SK-N-SH treated with all-trans-retinoic acid at 6 μM for 48 hours (cell line): ENCODE results near the gene SNRNP25.

Experiments
- ATAC-seq: fragments of 200-7000 bp; cut with Tn5 transposase; 3 replicates; pipeline ENCODE4 v1.9.1; 2020; ENCODE audit warnings: mild to moderate bottlenecking, moderate library complexity
- ARNTL ChIP-seq: fragments of 450-650 bp; formaldehyde crosslinking; IDR thresholded peaks from 2 replicates; pipeline ENCODE4 v1.5.0; 2020; ENCODE audit warnings: low read depth, mild to moderate bottlenecking, moderate library complexity, borderline replicate concordance
- BACH2 ChIP-seq: fragments of 250-450 bp; sonication (Bioruptor Pico); IDR thresholded peaks from 2 replicates; pipeline ENCODE4 v1.9.0; 2021; ENCODE audit warnings: mild to moderate bottlenecking, borderline replicate concordance
- CSDC2 ChIP-seq: fragments of 250-450 bp; sonication (Bioruptor Pico); IDR thresholded peaks from 2 replicates; pipeline ENCODE4 v1.5.0; 2020; ENCODE audit warnings: mild to moderate bottlenecking, moderate library complexity
- GLIS3 ChIP-seq: fragments of 250-450 bp; sonication (Bioruptor Pico); IDR thresholded peaks from 2 replicates; pipeline ENCODE4 v1.5.0; 2020; ENCODE audit warnings: mild to moderate bottlenecking, moderate library complexity
- ISL1 ChIP-seq: fragments of 250-450 bp; sonication (Bioruptor Pico); IDR thresholded peaks from 2 replicates; pipeline ENCODE4 v2.1.2; 2022; ENCODE audit warnings: mild to moderate bottlenecking, moderate library complexity
- OSR1 ChIP-seq: fragments of 250-450 bp; sonication (Bioruptor Pico); IDR thresholded peaks from 2 replicates; pipeline ENCODE4 v1.8.0; 2022; ENCODE audit warnings: moderate library complexity, mild to moderate bottlenecking, inconsistent platforms
- PPARA ChIP-seq: fragments of 250-450 bp; sonication (Bioruptor Pico); IDR thresholded peaks from 2 replicates; pipeline ENCODE4 v1.5.0; 2020; ENCODE audit warnings: mild to moderate bottlenecking, borderline replicate concordance
- RARB ChIP-seq: fragments of 250-450 bp; sonication (Bioruptor Pico); IDR thresholded peaks from 2 replicates; pipeline ENCODE4 v1.8.0; 2021; ENCODE audit warnings: mild to moderate bottlenecking, moderate library complexity
- SNAI2 ChIP-seq: fragments of 250-450 bp; sonication (Bioruptor Pico); IDR thresholded peaks from 2 replicates; pipeline ENCODE4 v1.5.0; 2020; ENCODE audit warnings: mild to moderate bottlenecking, moderate library complexity
- TCF4 ChIP-seq: fragments of 250-450 bp; sonication (Bioruptor Pico); IDR thresholded peaks from 2 replicates; pipeline ENCODE4 v1.8.0; 2021; ENCODE audit warnings: mild to moderate bottlenecking, moderate library complexity, borderline replicate concordance
- TOX ChIP-seq: fragments of 250-450 bp; sonication (Bioruptor Pico); IDR thresholded peaks from 2 replicates; pipeline ENCODE4 v1.8.0; 2021; ENCODE audit warnings: mild to moderate bottlenecking, moderate library complexity, borderline replicate concordance
- ZC3H10 ChIP-seq: fragments of 250-450 bp; sonication (Bioruptor Pico); IDR thresholded peaks from 2 replicates; pipeline ENCODE4 v1.5.1; 2021; ENCODE audit warnings: mild to moderate bottlenecking, moderate library complexity
- ZFP30 ChIP-seq: fragments of 450-650 bp; formaldehyde crosslinking; IDR thresholded peaks from 2 replicates; pipeline ENCODE4 v1.5.0; 2022; ENCODE audit warnings: mild to moderate bottlenecking, moderate library complexity
- ZNF565 ChIP-seq: fragments of 450-650 bp; formaldehyde crosslinking; conservative IDR thresholded peaks from 2 replicates; pipeline ENCODE4 v1.5.0; 2020; ENCODE audit warnings: low read depth, mild to moderate bottlenecking, moderate library complexity
- ZNF70 ChIP-seq: fragments of 450-650 bp; formaldehyde crosslinking; IDR thresholded peaks from 2 replicates; pipeline ENCODE4 v1.5.0; 2020; ENCODE audit warnings: mild to moderate bottlenecking, moderate library complexity
- ZNF8 ChIP-seq: fragments of 450-650 bp; formaldehyde crosslinking; IDR thresholded peaks from 2 replicates; pipeline ENCODE4 v1.5.0; 2020; ENCODE audit warnings: mild to moderate bottlenecking, moderate library complexity
- TF ChIP-seq, protein P1 (sequence below): fragments of 250-450 bp; sonication (Bioruptor Pico); IDR thresholded peaks from 2 replicates; pipeline ENCODE4 v1.8.0; 2020; ENCODE audit warnings: mild to moderate bottlenecking, moderate library complexity, borderline replicate concordance
- TF ChIP-seq, protein P2 (sequence below): fragments of 250-450 bp; sonication (Bioruptor Pico); IDR thresholded peaks from 2 replicates; pipeline ENCODE4 v1.5.0; 2020; ENCODE audit warnings: mild to moderate bottlenecking, moderate library complexity
- TF ChIP-seq, protein P3 (sequence below): fragments of 250-450 bp; sonication (Bioruptor Pico); IDR thresholded peaks from 2 replicates; pipeline ENCODE4 v1.5.1; 2020; ENCODE audit warnings: low read depth, mild to moderate bottlenecking, moderate library complexity
- TF ChIP-seq, protein P4 (sequence below): fragments of 250-450 bp; sonication (Bioruptor Pico); IDR thresholded peaks from 2 replicates; pipeline ENCODE4 v1.5.1; 2021; ENCODE audit warnings: mild to moderate bottlenecking, moderate library complexity

SNRNP25 gene

DNA sequence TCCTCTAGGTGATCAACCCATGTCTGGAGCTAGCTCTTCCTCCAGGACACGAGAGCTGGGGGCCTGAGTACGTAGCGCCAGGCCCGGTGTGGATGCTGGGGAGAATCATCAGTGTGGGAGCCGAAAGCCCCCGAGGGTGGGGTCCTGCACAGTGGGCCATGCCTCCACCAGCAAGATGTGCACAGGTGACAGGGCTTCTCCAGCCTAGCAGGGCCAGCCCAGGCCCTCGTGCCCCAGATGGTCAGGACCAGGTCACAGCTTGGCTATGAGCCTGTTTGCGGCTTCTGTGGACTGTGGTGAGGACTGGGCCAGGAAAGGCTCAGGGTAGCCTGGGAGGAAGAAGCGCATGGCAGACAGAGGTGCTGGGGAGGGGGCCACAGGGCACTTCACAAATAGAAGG lies 32.2 kb downstream of the SNRNP25 start:
- no peak for ATAC-seq
- TF ChIP-seq, protein P1, sequence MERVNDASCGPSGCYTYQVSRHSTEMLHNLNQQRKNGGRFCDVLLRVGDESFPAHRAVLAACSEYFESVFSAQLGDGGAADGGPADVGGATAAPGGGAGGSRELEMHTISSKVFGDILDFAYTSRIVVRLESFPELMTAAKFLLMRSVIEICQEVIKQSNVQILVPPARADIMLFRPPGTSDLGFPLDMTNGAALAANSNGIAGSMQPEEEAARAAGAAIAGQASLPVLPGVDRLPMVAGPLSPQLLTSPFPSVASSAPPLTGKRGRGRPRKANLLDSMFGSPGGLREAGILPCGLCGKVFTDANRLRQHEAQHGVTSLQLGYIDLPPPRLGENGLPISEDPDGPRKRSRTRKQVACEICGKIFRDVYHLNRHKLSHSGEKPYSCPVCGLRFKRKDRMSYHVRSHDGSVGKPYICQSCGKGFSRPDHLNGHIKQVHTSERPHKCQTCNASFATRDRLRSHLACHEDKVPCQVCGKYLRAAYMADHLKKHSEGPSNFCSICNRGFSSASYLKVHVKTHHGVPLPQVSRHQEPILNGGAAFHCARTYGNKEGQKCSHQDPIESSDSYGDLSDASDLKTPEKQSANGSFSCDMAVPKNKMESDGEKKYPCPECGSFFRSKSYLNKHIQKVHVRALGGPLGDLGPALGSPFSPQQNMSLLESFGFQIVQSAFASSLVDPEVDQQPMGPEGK (CRISPR knock-in tag), result no peak
- TF ChIP-seq SNAI2 (CRISPR knock-in tag) (no peak), ZNF565 (CRISPR knock-in tag) (no peak), RARB (CRISPR knock-in tag) (no peak), PPARA (CRISPR knock-in tag) (no peak), GLIS3 (CRISPR knock-in tag) (no peak), ZC3H10 (CRISPR knock-in tag) (no peak), ARNTL (CRISPR knock-in tag) (no peak), ISL1 (no peak), TCF4 (no peak)

DNA sequence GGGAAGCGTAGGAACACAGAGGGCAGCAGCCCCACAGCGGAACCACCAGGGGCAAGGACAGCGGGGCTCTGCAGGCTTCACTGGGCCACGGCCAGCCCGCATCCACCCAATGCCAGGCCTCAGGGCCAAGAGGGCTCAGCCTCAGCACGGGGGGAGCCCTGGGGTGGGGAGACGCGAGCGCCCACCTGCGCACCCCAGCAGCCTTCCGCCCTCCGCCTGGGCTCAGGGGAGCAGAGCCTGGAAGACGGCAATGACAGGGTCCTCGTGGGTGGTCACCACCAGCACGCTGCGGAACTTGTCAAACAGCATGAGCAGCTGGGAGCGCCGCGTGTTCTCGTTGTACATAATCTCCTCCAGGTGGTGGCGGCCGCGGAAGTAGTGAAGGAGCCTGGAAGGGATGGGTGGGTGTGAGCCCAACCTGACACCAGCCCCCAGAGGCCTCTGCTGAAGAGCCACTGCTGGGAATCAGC lies 32.9 kb downstream of the SNRNP25 start:
- ATAC-seq, result no peak
- TF ChIP-seq BACH2 (CRISPR knock-in tag), result no peak
- no peak for TF ChIP-seq ZNF8 (CRISPR knock-in tag)

DNA sequence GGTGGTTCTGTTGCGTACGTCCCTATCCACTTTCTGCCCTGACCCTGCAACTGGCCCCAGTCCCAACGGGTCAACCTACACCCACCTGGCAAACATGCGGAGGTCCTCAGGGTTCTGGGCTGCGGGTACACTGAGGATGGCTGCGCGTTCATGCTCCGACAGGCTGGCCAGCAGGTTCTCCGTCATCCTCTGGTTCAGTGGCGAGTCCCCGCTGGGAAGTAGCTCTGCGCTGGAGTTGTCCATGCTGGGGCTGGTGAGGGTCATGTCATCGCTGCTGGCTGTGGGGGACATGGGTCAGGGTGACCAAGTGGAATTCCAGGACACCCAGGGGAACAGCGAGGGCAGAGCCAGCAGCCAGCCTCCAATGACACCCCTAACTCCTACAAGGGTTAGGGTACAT lies 35.0 kb downstream of the SNRNP25 start:
- no peak for ATAC-seq
- TF ChIP-seq PPARA (CRISPR knock-in tag) (no peak), GLIS3 (CRISPR knock-in tag) (no peak), BACH2 (CRISPR knock-in tag) (no peak), SNAI2 (CRISPR knock-in tag) (no peak), ZNF70 (CRISPR knock-in tag) (no peak), OSR1 (CRISPR knock-in tag) (no peak), TCF4 (no peak), CSDC2 (CRISPR knock-in tag) (no peak), ZFP30 (CRISPR knock-in tag) (no peak), ZC3H10 (CRISPR knock-in tag) (no peak), TOX (no peak), ZNF8 (CRISPR knock-in tag) (no peak)
- TF ChIP-seq, protein P1 (CRISPR knock-in tag), result no peak
- TF ChIP-seq, protein P2, sequence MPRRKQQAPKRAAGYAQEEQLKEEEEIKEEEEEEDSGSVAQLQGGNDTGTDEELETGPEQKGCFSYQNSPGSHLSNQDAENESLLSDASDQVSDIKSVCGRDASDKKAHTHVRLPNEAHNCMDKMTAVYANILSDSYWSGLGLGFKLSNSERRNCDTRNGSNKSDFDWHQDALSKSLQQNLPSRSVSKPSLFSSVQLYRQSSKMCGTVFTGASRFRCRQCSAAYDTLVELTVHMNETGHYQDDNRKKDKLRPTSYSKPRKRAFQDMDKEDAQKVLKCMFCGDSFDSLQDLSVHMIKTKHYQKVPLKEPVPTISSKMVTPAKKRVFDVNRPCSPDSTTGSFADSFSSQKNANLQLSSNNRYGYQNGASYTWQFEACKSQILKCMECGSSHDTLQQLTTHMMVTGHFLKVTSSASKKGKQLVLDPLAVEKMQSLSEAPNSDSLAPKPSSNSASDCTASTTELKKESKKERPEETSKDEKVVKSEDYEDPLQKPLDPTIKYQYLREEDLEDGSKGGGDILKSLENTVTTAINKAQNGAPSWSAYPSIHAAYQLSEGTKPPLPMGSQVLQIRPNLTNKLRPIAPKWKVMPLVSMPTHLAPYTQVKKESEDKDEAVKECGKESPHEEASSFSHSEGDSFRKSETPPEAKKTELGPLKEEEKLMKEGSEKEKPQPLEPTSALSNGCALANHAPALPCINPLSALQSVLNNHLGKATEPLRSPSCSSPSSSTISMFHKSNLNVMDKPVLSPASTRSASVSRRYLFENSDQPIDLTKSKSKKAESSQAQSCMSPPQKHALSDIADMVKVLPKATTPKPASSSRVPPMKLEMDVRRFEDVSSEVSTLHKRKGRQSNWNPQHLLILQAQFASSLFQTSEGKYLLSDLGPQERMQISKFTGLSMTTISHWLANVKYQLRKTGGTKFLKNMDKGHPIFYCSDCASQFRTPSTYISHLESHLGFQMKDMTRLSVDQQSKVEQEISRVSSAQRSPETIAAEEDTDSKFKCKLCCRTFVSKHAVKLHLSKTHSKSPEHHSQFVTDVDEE (CRISPR knock-in tag), result no peak
- TF ChIP-seq, protein P3, sequence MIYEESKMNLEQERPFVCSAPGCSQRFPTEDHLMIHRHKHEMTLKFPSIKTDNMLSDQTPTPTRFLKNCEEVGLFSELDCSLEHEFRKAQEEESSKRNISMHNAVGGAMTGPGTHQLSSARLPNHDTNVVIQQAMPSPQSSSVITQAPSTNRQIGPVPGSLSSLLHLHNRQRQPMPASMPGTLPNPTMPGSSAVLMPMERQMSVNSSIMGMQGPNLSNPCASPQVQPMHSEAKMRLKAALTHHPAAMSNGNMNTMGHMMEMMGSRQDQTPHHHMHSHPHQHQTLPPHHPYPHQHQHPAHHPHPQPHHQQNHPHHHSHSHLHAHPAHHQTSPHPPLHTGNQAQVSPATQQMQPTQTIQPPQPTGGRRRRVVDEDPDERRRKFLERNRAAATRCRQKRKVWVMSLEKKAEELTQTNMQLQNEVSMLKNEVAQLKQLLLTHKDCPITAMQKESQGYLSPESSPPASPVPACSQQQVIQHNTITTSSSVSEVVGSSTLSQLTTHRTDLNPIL (CRISPR knock-in tag), result no peak

DNA sequence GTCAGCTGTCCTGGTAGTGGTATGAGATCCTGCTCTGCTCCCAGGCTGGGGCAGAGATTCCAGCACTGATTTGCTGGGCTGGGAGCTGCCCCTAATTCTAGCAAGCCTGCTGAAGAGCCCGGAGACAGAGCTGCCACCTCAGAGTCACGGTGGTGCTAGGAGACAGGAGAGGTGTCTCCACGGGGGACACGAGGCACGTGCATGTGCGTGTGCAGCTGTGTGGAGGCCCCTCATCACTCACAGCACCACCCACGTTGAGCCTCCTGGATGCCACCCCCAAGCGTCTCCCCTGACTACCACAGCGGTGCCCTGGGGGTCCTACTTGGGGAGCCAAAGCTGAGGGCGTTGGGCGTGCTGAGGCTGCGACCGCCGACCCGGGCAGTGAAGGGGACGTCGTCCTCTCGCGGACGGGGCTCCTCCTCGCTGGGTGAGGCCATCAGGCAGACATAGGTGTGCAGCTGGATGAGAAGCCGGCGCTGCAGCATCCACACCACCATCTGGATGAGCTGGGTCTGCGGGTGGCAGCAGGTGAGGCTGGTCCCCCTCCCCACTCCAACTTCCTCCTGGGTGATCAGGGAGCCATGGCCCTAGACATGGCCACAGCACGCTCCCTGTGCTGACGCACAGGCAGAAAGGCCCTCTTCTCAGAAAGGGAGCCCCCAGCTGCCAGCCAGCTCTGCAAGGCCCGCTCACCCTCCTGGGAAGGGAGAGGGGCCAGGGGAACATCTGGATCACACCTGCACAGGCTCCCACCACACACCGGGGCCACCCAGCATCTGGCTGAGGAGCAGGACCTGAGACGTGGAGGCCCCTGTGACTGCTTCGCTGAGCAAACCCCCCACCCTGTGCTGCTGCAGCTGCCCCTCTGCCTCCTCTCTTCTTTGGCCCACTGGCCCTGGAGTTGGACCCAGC lies 36.0 kb downstream of the SNRNP25 start:
- no peak for ATAC-seq
- TF ChIP-seq, protein P4, sequence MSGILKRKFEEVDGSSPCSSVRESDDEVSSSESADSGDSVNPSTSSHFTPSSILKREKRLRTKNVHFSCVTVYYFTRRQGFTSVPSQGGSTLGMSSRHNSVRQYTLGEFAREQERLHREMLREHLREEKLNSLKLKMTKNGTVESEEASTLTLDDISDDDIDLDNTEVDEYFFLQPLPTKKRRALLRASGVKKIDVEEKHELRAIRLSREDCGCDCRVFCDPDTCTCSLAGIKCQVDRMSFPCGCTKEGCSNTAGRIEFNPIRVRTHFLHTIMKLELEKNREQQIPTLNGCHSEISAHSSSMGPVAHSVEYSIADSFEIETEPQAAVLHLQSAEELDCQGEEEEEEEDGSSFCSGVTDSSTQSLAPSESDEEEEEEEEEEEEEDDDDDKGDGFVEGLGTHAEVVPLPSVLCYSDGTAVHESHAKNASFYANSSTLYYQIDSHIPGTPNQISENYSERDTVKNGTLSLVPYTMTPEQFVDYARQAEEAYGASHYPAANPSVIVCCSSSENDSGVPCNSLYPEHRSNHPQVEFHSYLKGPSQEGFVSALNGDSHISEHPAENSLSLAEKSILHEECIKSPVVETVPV, result no peak
- no peak for TF ChIP-seq ZNF8 (CRISPR knock-in tag)
- TF ChIP-seq SNAI2 (CRISPR knock-in tag), result no peak
- no peak for TF ChIP-seq CSDC2 (CRISPR knock-in tag)
- TF ChIP-seq BACH2 (CRISPR knock-in tag), result no peak
- TF ChIP-seq TCF4, result no peak
- TF ChIP-seq ZFP30 (CRISPR knock-in tag), result no peak
- TF ChIP-seq, protein P3 (CRISPR knock-in tag), result no peak
- TF ChIP-seq ARNTL (CRISPR knock-in tag), result no peak
- no peak for TF ChIP-seq RARB (CRISPR knock-in tag)
